Stimulated activated naive CD8-positive, alpha-beta T cell treated with anti-CD3 and anti-CD28 coated beads, Interleukin-15, Interleukin-2, amounts not matched to agents 100 ng/mL and 50 ng/mL, for 24 hours (primary cell): ENCODE results near the gene INSYN1.
"Not testable (repeated sequence)": the region's sequence is repeated elsewhere in the genome, so short reads cannot be mapped to it uniquely, and the experiment has no call there.

ENCODE experiments used
- H3K27ac Mint-ChIP-seq: one replicate; pipeline ENCODE4 v1.8.0; 2021; ENCODE audit warnings: mild to moderate bottlenecking, mixed read lengths
- H3K27me3 Mint-ChIP-seq: one replicate; pipeline ENCODE4 v1.8.0; 2021; ENCODE audit warnings: mixed read lengths
- H3K36me3 Mint-ChIP-seq: one replicate; pipeline ENCODE4 v1.8.0; 2021; ENCODE audit warnings: low read depth, mixed read lengths
- H3K4me1 Mint-ChIP-seq: one replicate; pipeline ENCODE4 v1.8.0; 2021; ENCODE audit warnings: low read depth, mixed read lengths
- H3K4me3 Mint-ChIP-seq: one replicate; pipeline ENCODE4 v1.8.0; 2021; ENCODE audit warnings: mild to moderate bottlenecking, mixed read lengths
- H3K9me3 Mint-ChIP-seq: one replicate; pipeline ENCODE4 v1.8.0; 2021; ENCODE audit warnings: mixed read lengths

The INSYN1 gene

DNA sequence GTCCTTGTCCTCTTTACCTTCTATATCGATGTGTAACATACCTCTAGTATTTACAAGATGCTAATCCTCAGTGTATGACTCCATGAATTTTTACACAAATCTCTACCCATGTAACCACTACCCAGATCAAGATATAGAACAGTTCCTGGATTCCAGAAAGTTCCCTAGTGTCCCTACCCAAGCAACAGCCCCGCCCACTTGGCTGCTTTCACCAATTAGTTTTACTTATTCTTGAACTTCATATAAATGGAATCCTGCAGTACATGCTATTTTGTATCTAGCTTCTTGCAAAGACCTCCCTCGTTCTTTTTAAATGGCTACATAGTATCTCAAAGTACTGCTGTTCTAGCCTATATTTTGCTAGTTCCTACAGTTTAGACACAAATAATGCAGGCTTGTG, 35.9 kb downstream of the INSYN1 start:
- H3K27me3 Mint-ChIP-seq: peaks cover 21% of the 10 kb centered on the region
- H3K9me3 Mint-ChIP-seq: no peaks in the 10 kb centered on the region
- H3K27ac Mint-ChIP-seq: no peak overlapping the region
- H3K4me3 Mint-ChIP-seq: no peak overlapping the region
- no peaks in the 10 kb centered on the region for H3K4me1 Mint-ChIP-seq
- no peaks in the 10 kb centered on the region for H3K36me3 Mint-ChIP-seq

DNA sequence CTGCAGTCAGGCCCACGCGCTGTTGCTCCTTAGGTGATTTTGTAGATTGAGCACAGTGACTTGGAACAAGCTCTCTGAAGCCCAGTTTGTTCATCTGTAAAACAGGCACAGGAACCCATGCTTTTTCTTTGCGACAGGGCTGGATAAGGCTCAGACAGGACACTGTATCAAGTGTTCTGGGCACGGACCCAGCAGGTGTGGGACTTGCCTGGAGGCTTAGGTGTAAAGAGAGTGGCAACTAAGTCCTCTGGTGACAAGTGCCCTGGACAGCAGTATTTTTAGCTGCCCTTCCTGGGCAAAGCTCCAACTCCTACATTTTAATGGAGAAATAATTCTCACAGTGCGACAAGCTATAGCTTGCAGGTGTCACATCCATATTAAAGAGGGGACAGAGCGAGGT, 36.7 kb downstream of the INSYN1 start:
- Mint-ChIP-seq H3K27me3 (peaks cover 18% of the 10 kb centered on the region), H3K9me3 (no peaks in the 10 kb centered on the region), H3K27ac (no peak overlapping the region), H3K4me3 (no peak overlapping the region), H3K4me1 (no peaks in the 10 kb centered on the region), H3K36me3 (no peaks in the 10 kb centered on the region)

- H3K9me3 Mint-ChIP-seq: no peaks in the 10 kb centered on the region
- H3K4me3 Mint-ChIP-seq: no peak overlapping the region
- H3K27me3 Mint-ChIP-seq: peaks cover 18% of the 10 kb centered on the region
- no peaks in the 10 kb centered on the region for H3K4me1 Mint-ChIP-seq
- H3K36me3 Mint-ChIP-seq: no peaks in the 10 kb centered on the region
- H3K27ac Mint-ChIP-seq: no peak overlapping the region
Measured at GRCh38 chr15:73715417-73715816, 37.7 kb downstream of the INSYN1 start.

DNA sequence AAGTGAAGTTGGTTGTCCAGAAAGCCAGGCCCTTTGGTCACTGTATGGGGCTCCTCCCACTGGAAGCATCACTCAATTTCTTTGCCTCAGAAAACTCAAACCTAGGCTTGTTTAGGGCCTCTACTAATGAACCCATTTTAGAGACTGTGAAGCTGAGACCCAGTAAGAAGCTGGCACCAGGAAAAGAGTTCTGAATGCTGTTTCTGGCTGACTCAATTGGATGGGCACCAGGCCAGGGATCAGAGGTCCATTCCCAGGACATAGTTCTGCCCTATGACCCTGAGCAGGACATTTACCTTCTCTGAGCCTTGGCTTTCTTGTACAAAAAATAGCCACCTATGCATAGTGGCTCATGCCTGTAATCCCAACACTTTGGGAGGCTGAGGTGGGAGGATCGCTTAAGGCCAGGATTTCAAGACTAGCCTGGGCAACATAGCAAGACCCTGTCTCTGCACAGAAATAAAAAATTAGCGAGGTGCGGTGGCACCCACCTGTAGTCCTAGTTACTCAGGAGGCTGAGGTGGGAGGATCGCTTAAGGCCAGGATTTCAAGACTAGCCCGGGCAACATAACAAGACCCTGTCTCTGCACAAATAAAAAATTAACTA, 38.4 kb downstream of the INSYN1 start:
- Mint-ChIP-seq H3K36me3 (no peaks in the 10 kb centered on the region), H3K4me3 (no peak overlapping the region), H3K27me3 (peaks cover 17% of the 10 kb centered on the region), H3K27ac (no peak overlapping the region), H3K9me3 (no peaks in the 10 kb centered on the region), H3K4me1 (no peaks in the 10 kb centered on the region)

- no peak overlapping the region for H3K4me3 Mint-ChIP-seq
- no peaks in the 10 kb centered on the region for H3K9me3 Mint-ChIP-seq
- H3K27me3 Mint-ChIP-seq: peaks cover 11% of the 10 kb centered on the region
- H3K27ac Mint-ChIP-seq: no peak overlapping the region
- no peaks in the 10 kb centered on the region for H3K4me1 Mint-ChIP-seq
- no peaks in the 10 kb centered on the region for H3K36me3 Mint-ChIP-seq
Measured at GRCh38 chr15:73712107-73712506, 41.0 kb downstream of the INSYN1 start.

DNA sequence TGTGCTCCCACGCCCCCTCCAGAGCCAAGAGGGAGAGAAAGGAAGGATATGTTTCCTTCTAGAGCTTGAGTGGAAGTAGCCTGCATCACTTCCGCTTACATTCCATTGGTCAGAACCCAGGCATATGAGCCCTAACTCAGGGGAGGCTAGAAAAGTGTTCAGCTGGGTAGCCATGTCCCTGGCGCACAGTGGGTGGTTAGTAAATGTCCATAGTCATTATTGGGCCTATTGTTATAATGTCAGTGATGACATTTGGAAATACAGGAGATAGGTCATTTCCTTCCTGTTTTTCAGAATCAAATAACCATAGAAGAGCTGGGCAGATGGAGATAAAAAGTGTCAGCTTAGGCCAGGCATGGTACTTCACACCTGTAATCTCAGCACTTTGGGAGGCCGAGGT, 41.6 kb downstream of the INSYN1 start:
- Mint-ChIP-seq H3K9me3 (no peaks in the 10 kb centered on the region), H3K4me1 (no peaks in the 10 kb centered on the region), H3K4me3 (no peak overlapping the region), H3K36me3 (no peaks in the 10 kb centered on the region), H3K27ac (no peak overlapping the region), H3K27me3 (peaks cover 11% of the 10 kb centered on the region)

DNA sequence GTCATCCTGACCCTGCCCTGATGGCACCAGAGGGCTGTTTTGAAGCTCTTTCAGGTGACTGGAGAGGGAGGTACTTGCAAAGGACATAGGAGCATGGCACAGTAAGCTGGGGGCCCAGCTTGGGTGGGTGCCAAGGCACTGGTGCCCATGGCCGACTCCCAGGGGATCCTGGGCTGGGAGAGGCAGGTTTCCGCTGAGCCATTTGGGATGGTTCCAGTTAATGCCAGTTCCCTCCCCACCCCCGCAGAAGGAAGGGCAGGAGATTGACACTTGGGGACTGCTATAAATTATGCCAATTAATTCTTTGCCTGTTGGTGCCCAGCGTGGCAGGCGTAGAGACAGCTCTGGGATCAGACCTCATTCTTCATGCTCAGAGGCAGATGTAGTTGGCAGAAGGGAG, 42.8 kb downstream of the INSYN1 start:
- Mint-ChIP-seq H3K4me1 (no peaks in the 10 kb centered on the region), H3K9me3 (no peaks in the 10 kb centered on the region), H3K27ac (no peak overlapping the region), H3K36me3 (no peaks in the 10 kb centered on the region), H3K27me3 (peaks cover 13% of the 10 kb centered on the region), H3K4me3 (no peak overlapping the region)

DNA sequence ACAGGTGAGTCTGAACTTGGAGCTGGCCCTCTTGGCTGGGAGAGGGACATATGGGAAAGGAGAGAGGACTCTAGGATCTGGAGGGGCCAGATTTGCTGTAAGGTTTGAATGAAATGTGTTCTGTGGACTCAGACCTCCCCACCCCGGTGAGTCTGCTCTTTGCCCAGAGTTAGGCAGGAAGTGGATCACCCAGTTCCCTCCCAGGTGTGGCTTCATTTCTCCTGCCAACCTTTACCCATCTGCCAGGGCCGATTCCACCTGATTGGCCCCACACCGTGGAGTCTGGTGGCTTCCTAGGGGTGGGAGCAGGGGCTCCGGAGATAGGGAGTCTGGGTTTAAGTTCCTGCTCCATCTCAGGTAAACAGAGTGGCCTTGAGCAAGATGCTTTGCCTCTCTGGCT, 43.5 kb downstream of the INSYN1 start:
- Mint-ChIP-seq H3K4me3 (no peak overlapping the region), H3K27ac (no peak overlapping the region), H3K9me3 (no peaks in the 10 kb centered on the region), H3K4me1 (no peaks in the 10 kb centered on the region), H3K36me3 (no peaks in the 10 kb centered on the region), H3K27me3 (peaks cover 20% of the 10 kb centered on the region)

- no peaks in the 10 kb centered on the region for H3K36me3 Mint-ChIP-seq
- H3K9me3 Mint-ChIP-seq: no peaks in the 10 kb centered on the region
- no peak overlapping the region for H3K4me3 Mint-ChIP-seq
- no peaks in the 10 kb centered on the region for H3K4me1 Mint-ChIP-seq
- no peak overlapping the region for H3K27ac Mint-ChIP-seq
- peaks cover 22% of the 10 kb centered on the region for H3K27me3 Mint-ChIP-seq
Measured at GRCh38 chr15:73709241-73709640, 43.9 kb downstream of the INSYN1 start.

DNA sequence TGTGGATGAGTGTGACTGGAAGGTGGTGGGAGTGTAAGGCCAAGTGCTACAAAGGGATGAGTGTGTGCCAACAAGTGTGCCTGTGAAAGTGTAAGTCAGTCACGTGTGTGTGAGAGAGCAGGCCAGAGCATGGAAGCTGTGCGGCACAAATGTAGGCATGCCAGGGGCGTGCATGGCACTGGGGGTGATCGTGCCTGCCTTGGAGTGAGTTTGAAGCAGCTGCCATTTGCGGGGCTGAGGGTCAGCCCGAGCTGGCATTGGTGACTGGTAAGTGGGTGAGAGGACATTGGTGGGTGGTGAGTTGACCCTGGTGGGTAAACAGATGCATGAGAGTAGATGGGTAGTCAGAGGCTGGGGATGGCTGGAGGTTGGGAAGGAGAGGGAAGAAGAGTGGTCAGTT, 44.5 kb downstream of the INSYN1 start:
- Mint-ChIP-seq H3K9me3 (no peaks in the 10 kb centered on the region), H3K4me1 (no peaks in the 10 kb centered on the region), H3K27ac (no peak overlapping the region), H3K36me3 (no peaks in the 10 kb centered on the region), H3K27me3 (peaks cover 22% of the 10 kb centered on the region), H3K4me3 (no peak overlapping the region)

- Mint-ChIP-seq H3K36me3 (no peaks in the 10 kb centered on the region), H3K4me3 (no peak overlapping the region), H3K9me3 (no peaks in the 10 kb centered on the region), H3K4me1 (no peaks in the 10 kb centered on the region), H3K27me3 (peaks cover 29% of the 10 kb centered on the region), H3K27ac (no peak overlapping the region)
Measured at GRCh38 chr15:73704869-73705645, 48.1 kb downstream of the INSYN1 start.

GRCh38 chr15:73704142-73704868, 48.8 kb downstream of the INSYN1 start:
- peaks cover 34% of the 10 kb centered on the region for H3K27me3 Mint-ChIP-seq
- not testable (repeated sequence) for H3K36me3 Mint-ChIP-seq, H3K27ac Mint-ChIP-seq, H3K4me3 Mint-ChIP-seq, H3K4me1 Mint-ChIP-seq, H3K9me3 Mint-ChIP-seq

DNA sequence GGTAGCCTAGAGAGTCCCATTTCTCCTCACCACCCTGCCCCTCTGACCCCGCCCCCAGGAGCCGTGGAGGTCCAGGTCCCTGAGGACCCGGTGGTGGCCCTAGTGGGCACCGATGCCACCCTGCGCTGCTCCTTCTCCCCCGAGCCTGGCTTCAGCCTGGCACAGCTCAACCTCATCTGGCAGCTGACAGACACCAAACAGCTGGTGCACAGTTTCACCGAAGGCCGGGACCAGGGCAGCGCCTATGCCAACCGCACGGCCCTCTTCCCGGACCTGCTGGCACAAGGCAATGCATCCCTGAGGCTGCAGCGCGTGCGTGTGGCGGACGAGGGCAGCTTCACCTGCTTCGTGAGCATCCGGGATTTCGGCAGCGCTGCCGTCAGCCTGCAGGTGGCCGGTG, 49.5 kb downstream of the INSYN1 start:
- H3K4me3 Mint-ChIP-seq, H3K9me3 Mint-ChIP-seq, H3K27ac Mint-ChIP-seq, H3K4me1 Mint-ChIP-seq, H3K36me3 Mint-ChIP-seq: not testable (repeated sequence)
- H3K27me3 Mint-ChIP-seq: peaks cover 34% of the 10 kb centered on the region

DNA sequence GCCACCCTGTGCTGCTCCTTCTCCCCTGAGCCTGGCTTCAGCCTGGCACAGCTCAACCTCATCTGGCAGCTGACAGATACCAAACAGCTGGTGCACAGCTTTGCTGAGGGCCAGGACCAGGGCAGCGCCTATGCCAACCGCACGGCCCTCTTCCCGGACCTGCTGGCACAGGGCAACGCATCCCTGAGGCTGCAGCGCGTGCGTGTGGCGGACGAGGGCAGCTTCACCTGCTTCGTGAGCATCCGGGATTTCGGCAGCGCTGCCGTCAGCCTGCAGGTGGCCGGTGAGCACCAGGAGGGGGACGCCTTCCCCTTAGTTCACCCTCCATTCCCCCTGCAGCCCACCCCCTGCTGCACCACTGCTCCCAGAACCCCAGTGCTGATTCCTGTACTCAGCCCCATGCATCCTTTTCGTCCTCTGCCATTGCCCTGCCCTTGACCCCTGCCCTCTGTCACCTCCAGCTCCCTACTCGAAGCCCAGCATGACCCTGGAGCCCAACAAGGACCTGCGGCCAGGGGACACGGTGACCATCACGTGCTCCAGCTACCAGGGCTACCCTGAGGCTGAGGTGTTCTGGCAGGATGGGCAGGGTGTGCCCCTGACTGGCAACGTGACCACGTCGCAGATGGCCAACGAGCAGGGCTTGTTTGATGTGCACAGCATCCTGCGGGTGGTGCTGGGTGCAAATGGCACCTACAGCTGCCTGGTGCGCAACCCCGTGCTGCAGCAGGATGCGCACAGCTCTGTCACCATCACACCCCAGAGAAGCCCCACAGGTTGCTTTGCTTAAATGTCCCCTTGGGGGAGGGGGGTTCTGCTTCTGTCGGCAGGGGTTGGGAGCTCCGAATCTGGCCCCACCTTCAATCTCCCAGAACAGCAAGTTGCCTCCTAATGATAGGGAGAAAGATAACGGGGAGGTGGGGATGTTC, 50.6 kb downstream of the INSYN1 start:
- H3K27ac Mint-ChIP-seq, H3K36me3 Mint-ChIP-seq, H3K9me3 Mint-ChIP-seq, H3K4me3 Mint-ChIP-seq: not testable (repeated sequence)
- peaks cover 36% of the 10 kb centered on the region for H3K27me3 Mint-ChIP-seq
- peaks cover 13% of the 10 kb centered on the region for H3K4me1 Mint-ChIP-seq
